Measurements from ENCODE around the gene S1PR3.
"Not testable (repeated sequence)": the region's sequence is repeated elsewhere in the genome, so short reads cannot be mapped to it uniquely, and the experiment has no call there.

Gene S1PR3
- 0.10 to 2.4 reads per million in 2 donors for total RNA-seq

DNA sequence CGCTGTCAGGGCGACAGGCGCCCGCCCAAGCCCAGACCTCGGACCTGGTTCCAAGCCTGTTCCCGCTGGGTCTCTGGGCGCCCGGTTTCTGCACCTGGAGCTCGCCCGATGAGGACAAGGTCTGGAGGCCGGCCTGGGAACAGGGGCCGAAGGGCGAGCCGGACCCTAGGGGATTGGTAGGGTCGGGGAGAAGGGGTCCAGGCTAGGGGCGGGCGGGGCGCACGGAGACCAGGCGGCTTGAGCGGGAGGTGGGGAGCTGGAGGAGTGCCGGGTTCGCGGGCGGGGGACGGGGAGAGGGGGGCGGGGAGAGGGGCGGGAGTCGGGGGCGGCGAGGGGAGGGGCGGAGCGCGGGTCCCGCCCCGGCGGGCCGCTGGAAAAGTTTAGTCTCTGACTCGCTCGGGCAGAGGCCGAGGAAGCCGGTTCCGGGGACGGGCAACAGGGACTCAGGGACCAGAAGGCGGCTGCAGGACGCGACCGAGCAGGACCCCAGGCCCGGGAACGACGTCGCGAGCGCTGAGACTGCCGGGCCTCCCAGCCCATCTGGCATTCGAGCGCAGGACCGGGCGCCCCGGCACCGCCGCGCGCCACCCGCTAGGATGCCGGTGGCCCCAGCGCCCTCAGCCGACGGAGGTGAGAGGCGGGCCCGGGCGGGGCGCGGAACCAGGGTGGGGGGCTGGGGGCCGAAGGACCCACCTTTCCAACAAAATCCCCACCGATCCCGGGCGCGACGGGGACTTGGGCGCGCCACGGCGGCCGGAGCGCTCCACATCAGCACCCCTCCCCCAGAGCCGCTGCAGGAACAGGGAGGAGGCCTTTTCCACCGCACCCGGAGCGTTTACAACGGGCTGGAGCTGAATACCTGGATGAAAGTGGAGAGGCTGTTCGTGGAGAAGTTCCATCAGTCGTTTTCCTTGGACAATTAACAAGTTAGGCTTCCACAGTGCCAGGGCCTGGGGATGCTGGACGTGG is at the start of gene S1PR3:
S1PR3 (plus strand) TSS at position 403 of the 969 bp plus-strand sequence. CDS start 9,733 bp downstream, outside the sequence.
- DNase-seq, result no peak

DNA sequence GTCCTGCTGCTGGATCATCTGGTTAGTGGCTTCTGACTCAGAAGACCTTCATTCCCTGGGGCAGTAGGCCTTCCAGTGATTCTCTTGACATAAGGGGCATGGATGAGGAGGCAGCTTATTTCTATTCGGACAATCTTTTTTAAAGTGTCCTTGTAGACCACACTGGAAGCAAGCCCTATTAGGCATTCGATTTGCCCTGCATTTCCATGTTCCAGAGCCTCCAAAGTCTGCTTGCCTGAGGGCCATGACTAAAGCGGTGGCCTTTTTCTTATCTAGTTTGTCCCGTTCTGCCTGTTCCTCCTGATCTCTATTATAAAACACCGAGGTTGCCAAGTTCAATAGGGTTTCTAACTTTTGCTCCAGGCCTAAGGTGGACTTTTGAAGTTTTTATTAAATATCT is 49.7 kb upstream of the S1PR3 start:
- DNase-seq, result not testable (repeated sequence)

DNA sequence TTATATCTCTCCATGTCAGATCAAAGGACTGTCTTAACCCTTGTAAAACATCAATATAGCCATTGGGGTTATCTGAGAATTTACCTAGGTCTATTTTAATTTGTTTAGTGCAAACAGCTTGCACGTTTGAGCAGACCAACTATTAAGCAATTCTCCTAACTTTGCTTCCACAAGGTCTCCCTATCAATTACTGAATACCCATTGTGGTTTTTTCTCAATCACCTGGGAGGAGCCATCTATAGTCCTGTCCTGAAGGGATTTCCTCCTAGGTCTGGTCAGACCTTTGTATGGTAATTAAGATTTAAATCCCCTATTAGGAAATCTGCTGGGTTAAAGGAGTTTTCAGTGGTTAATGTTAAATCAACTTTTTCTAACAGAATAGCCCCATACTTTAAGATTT is 48.9 kb upstream of the S1PR3 start:
- DNase-seq, result no peak

DNA sequence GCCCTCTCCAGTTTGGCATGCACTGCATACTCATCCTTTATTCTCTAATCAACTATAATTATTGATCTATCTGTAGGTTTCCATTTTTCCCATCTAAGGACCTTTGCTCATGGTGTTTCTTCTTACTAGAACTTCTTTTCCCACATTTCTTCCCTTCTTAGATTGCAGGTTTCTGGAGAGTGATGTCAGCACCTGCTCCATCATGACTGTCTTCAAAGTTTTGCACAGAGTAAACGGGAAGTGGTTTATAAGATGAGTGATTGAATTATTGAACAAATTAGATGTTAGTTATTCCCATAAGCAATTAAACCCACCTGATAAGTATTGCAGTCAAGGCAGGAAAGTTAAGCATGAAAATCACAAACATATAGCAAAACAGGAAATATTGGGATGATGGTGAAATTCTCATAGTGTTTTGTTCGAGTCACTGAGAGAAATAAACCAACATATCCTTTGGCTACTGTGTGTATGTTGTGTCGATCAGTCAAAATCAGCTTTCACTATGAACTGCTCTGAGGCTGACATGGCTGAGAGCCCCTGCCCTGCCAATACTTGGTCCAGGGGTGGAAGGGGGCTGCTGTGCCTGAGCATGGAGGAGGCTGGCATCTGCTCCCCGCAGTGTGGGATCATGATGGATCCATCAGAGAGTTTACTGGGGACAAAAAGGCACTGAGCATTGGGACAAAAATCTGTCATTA is 45.5 kb upstream of the S1PR3 start:
- DNase-seq, result no peak

DNA sequence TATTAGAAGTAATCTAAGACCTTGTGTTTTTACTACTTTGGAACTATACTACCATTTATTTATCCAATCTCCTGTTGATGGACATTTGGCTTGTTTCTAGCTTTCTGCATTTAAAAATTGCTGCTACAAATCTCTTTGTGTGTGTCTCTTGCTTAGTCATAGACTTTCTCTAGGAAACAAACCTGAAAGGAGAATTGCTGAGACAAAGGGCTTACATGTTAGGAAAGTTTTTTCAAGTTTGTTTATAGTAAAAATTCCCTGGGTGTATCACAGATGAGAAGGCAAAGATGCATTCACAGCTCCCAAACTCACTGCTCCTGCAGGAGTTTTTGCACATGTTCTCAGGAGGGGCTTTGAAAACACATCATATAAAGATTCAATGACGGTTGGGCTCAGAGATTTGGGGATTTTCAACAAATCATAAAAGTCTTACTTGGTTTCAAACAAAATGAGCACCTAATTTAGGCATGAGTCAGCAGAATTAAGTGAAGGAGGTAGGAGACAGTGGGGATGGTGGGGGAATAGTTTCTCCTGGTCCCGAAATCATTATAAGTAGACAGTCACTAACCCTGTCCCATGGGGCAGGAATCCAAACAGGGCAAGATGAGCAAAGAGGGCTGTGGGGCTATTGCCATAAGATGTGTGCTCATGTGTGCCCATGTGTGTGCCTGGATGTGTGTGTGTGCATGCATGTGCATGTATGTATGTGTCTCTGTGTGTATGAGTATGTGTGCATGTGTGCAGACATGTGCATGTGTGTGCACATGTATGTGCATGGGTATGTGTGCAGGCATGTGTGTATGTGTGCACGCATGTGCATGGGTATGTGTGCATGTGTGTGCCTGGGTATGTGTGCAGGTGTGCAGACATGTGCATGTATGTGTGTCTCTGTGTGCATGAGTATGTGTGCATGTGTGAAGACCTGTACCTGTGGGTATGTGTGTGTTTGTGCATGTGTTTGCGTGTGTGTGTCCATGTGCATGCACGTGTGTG is 43.4 kb upstream of the S1PR3 start:
- no peak for DNase-seq

DNA sequence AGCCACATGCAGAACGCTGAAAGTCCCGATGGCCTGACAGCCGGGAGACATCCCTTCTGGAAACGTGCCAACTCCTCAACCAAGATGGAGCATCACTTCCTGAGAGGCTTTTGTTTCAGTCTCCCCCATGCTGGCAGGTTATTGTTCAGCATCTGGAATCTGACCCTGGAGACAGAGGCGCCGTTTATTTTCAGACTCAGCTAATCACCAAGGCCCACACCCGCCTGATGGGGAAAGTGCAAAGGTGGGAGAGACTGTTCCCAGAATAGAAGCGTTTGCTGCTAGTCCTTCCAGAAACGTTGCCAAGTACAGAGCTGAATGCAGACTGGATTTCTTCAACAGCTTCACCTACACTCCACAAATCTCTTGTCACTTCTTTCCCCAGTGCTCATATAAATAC is 41.8 kb upstream of the S1PR3 start:
- DNase-seq, result no peak

DNA sequence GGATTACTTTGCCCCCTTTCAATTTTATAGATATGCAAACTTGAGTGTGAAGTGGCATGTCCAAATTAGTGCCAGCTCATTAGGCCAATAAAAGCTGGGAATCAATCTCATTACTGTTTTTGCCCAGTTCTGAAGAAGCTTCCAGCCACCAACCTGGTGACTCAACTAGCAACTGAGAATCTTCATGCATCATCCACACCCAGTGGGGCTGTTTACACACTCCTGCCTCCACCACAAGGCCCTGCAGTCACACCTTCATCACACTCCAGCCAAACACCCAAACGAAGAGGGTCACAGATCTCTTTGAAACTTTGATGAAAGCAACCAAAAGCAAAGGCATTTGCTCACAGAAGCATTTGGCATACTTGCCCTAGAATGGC is 41.3 kb upstream of the S1PR3 start:
- DNase-seq, result no peak

DNA sequence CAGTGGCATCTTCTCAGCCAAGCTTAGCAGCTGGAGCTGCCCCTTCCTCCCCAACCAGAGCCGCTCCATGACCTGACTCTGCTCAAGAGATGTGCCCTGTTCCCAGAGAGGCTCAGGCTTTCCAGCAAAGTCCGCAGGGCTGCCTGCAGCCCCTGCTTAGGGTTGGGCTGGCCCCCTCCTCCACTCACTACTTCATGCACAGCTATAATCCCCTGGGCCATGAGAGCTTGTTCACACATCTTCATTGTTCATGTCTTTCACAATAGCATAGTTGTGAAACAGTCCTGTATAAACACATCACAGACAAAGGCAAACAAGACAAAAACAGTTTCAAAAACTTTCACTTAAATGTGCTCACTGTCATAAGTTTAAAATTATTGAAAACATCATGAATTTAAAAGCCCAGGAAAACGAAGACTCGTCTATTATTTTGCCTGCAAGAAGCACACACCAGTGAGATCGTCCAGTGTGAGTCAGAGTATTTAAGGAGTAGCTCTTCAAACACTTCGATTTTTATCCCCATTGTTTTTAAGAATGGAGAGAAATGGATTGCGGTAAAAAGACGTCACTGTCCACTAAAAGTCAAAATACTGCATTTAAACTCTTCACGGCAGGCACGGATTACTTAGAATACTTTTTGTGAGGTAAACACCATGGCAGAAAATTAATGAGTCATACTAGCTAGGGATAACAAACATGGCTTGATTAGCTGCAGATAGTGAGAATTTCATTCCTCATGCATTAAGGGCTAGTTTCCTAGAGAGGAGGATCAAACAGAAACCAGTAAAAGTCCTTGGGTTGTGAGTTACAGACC is 40.7 kb upstream of the S1PR3 start:
- DNase-seq, result no peak

DNA sequence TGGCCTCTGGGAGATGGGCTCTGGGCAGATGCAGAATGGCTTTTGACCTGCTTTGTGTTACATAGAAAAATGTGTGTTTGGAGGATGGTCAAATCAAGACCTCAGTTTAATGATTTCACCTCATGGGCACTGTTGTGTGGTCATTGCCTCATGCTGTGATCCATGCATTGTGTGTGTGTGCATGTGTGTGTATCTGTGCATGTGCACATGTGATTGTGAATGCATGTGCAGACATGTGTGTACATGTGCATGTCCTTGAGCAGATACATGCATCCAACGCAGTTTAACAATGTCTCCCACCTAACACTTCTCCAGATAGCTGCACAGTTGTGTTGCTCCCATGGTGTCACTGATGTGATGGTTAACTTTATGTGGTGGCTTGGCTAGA is 40.1 kb upstream of the S1PR3 start:
- DNase-seq, result no peak

DNA sequence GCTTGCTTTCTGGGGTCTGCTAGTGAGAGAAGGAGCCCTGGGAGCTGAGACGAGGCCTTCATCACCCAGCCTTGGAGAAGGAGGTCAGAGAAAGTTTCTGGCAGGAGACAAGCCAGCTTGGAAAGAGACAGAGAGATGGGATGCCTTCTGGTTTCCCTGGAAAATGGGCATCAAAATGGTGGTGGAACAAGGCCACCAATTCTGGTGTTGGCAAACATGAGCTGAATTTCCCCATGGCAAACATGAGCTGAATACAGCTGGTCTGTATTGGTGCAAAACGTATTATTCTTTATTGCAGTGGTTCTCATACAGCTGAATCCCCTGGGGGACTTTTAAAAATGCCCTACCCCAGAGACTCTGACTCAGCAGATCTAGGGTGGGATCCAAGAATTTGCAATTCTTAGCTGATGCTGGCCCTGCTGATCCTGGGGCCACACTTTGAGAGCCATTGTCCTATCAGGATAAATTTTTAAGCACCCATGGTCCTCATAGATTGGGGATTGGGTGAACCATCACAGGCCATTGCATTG is 39.1 kb upstream of the S1PR3 start:
- DNase-seq, result no peak

DNA sequence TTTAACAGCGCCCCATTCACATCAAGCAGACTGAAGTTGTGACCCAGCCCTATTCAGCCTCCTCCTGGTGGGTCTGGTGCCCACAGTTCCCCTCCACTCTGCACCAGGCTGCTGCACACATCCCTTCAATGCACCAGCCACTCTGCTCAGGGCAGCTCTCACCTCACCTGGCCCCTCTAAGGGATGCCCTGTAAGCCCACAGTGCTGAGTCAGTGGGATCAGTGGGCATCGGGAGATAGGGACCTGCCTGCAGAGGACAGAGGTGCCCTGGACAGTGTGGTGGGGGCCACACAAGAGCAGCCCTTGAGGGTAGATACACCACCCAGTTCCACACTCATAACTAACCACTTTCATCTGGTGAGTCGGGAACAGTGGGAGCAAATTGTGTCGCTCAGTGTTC is 38.3 kb upstream of the S1PR3 start:
- no peak for DNase-seq

DNA sequence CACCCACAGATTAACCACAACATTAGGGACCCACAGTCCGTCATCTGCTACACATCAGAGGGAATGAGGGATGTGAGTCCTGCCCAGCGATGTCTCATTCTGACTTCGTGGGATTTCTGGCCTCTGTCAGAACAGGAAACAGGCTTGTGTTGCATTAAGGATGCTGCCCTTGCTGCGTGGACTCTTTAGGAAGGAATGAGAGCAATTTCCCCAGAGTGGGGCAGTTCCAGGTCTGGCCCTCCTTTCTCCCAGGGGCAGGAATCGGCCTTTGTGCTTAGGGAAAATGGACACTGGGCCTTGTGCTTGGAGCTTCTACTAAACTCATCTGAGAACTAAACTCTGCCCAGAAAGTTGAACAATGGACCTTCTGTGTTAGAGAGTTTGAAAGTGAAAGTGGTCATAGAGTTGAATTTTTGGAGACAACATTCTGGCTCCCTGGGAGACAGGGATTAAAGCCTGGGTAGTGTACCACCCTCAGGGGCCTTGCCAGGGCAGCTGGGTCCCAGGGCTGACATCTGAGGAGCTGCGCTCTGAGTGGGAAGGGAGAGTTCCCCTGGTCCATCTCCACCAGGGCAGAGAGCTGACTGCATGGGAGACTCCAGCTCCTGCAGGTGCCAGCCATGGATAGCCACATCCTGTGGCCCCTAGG is 37.8 kb upstream of the S1PR3 start:
- DNase-seq, result no peak

DNA sequence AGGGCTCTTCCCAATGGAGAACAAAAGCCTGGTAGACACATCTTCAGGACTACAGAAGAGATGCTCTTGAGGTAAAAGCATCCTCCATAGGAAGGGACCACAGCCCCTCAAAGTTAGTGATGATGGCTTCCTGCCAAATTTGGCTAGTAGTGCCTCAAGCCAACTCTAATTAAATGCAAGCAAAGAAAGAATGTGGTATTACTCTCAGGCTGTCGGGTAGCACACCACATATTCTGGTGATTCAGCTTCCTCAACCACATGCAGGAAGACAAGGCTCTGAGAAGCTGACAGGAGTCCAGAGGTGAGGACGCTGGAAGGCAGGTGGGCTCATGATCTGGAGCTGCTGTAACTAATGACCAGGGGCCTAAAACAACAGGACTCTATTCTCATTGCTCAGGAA is 37.2 kb upstream of the S1PR3 start:
- no peak for DNase-seq

DNA sequence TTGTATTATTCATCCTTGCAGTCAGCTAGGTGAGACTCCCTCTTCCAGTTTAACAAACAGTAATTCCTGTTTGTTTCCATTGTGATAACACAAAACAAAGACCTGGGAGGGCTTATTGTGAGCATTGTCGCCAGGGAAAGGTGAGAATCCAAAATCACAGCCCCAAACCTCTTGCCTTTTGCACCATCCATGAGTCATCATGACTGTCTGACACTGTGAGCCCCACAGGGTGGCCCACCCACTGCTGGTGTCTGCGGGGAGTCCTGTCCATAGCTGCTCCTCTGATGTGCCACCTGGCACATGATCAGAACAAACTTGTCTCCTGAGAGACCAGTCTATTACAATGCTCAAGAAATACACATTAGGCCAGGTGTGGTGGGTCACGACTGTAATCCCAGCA is 33.7 kb upstream of the S1PR3 start:
- DNase-seq, result no peak

DNA sequence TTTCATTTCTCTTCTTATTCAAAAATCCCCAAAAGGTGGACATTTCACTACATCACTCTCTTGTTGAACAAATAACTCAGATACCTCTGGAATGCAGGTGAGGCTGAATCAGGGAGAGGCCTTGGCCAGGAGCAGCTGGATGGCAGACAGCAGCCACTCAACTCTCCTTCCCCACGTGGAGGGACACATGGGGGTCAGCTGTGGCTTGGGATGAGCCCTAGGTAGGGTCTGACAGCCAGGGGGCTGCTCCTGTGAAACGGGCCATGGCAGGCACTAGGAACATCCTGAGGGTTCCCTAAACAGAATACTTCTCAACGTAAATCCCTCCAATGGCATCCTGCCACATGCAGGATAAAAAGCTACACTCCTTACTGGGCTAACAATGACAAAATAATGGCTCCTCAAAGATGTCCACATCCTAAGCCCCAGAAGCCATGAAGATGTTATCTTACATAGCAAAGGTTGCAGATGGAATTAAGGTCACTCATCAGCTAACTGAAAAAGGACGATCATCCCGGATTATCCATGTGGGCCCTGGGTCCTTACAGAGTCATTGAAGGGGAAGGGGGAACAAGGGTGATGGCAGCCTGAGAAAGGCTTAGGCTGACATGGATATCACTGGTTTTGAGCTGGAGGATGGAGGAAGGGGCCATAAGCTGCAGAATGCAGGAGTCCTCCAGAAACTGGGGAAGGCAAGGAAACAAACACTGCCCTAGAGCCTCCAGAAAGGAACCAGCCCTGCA is 31.4 kb upstream of the S1PR3 start:
- DNase-seq, result no peak

DNA sequence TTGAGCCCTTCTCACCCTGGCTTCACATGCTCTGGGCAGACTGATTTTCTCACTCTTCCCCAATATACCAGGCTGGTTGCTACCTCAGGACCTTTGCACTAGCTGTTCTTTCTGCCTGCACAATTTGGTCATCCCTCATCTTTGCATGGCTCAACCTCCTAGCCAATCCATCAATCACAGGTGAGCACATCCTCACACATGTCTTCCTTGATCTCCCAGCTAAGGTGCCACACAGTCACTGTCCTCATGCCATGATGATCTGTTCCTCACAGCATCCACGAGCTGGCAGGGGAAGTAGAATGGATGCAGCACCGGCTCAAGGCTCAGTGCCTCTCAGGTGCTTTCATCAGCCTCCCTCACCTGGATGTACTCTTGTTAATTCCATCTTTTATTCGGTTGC is 30.6 kb upstream of the S1PR3 start:
- no peak for DNase-seq

DNA sequence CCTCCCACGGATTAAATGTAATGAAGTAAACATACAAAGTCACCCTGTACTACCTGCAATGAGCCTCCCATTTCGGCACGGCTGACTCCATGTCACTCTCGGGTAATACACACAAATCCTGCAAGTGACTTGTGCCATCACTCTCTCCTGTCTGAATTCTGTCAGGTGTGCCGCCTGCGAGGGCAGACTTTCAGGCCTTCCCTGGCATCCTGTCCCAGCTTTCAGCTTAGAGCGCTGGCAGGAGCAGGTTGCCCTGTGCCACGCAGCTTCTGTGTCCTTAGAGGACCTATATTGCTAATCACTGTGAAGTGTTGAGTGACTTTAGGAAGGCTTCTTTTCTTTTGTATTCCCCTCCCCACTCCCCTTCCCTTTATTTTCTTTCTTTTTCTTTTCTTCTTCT is 25.8 kb upstream of the S1PR3 start:
- no peak for DNase-seq

DNA sequence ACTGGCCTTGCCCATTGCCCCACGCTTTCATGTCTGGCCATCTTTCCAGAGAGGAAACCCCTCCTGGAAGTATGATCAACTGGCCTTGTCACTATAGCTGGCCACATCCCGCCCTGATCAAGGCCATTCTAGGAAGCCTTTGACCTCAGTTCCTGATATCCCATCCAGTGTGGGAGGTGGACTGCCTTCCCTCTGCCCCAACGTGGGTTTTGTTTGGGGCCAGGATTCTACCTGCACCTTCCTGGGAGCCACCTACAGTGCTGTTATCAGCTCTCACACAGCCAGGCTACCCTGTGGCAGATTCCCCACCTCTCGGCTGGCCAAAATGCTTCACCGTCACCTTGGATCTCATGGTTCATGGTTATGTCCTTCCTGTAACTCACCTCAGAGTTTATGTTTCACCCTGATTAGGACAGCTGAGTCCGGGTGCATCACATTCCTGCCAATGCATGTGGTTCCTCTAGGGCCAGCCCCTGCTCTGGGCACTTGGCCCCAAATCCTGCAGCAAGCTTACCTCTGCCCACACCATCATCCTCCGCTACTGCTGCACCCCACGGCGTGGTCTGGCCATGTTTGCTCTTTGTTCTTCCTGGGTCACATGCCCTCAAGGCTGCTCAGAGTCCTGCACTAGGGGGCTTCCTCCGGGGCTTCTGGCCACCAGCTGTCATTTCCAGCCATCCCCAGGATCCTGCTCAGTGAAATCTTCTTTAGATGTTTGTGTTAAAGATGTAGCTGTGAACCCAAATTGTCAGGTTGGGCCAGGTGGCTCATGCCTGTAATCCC is 24.2 kb upstream of the S1PR3 start:
- no peak for DNase-seq

DNA sequence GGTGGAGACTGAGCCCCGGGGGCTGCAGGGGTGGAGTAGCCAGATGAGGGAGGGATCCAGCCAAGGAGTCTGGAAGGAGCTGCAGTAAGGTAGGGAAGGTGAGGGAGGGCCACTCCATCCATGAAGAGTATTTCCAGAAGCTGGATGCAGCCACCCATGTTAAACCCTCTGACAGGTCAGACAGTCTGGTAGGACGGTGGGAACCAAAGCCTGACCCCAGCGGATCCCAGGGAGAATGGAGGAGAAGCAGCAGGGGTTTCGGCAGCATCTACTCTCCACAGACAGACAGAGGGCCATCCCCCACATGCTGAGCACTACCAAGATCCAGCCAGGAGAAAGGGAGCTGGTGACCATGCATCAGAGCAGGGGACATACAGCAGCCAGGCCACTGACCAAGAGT is 22.5 kb upstream of the S1PR3 start:
- no peak for DNase-seq

All from activated gamma-delta T cell (primary cell).